ENCODE data around the gene PCDHGA1.
A peak's percentile ranks its signal among the peaks of the same experiment; 100 is the strongest.
"Not testable (repeated sequence)": the region's sequence is repeated elsewhere in the genome, so short reads cannot be mapped to it uniquely, and the experiment has no call there.

PCDHGA1 gene

DNA sequence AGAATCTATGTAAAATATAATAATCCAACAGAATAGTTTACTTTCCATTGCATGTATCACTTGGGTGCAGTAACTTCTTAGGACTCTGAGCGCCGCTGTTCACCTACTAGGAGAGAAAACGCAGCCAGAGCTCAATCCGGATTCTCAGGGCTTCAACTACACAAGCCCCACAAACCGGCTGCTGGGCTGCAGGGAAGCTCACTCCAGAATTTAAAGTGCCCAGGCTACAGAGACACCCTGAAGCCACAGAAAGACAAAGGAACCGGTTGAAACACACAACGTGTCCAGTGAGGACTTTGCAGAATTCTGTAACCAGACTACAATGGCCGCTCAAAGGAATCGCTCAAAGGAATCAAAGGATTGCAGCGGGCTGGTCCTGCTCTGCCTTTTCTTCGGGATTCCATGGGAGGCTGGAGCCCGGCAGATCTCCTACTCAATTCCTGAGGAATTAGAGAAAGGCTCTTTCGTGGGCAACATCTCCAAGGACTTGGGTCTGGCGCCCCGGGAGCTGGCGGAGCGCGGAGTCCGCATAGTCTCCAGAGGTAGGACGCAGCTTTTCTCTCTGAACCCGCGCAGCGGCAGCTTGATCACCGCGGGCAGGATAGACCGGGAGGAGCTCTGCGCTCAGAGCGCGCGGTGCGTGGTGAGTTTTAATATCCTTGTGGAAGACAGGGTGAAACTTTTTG, 82.7 kb downstream of the PCDHGA1 start, which contains the start of gene PCDHGA10:
Gene PCDHGA10 (plus strand): TSS at position 134 of the 686 bp plus-strand sequence. CDS start 189 bp downstream, at position 323.
- DNase-seq, result peak; percentile 19

DNA sequence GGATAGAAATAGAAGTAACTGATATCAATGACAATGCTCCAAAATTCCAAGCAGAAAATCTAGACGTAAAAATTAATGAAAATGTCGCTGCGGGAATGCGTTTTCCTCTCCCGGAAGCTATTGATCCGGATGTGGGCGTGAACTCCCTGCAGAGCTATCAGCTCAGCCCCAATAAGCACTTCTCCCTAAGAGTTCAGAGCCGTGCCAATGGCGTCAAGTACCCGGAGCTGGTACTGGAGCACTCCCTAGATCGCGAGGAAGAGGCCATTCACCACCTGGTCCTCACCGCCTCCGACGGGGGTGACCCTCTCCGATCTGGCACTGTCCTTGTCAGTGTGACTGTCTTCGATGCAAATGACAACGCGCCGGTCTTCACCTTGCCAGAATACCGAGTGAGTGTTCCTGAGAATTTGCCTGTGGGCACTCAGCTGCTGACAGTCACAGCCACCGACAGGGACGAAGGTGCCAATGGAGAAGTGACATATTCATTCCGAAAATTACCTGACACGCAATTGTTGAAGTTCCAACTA, 83.3 kb downstream of the PCDHGA1 start:
- DNase-seq, result no peak

DNA sequence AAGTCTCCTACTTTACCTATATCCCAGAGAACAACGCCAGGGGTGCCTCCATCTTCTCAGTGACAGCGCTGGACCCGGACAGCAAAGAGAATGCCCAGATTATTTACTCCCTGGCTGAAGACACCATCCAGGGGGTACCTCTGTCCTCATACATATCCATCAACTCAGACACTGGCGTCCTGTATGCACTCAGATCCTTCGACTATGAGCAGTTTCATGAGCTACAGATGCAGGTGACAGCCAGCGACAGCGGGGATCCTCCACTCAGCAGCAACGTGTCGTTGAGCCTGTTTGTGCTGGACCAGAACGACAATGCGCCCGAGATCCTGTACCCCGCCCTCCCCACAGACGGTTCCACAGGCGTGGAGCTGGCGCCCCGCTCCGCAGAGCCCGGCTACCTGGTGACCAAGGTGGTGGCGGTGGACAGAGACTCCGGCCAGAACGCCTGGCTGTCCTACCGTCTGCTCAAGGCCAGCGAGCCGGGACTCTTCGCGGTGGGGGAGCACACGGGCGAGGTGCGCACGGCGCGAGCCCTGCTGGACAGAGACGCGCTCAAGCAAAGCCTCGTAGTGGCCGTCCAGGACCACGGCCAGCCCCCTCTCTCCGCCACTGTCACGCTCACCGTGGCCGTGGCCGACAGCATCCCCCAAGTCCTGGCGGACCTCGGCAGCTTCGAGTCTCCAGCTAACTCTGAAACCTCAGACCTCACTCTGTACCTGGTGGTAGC, 84.4 kb downstream of the PCDHGA1 start:
- not testable (repeated sequence) for DNase-seq

DNA sequence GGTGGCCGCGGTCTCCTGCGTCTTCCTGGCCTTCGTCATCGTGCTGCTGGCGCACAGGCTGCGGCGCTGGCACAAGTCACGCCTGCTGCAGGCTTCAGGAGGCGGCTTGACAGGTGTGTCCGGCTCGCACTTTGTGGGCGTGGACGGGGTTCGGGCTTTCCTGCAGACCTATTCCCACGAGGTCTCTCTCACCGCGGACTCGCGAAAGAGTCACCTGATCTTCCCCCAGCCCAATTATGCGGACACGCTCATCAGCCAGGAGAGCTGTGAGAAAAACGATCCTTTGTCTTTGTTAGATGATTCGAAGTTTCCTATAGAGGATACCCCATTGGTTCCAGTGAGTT, 84.9 kb downstream of the PCDHGA1 start:
- DNase-seq, result not testable (repeated sequence)

- not testable (repeated sequence) for DNase-seq
These were observed 87.3 kb downstream of the PCDHGA1 start, which contains the start of gene PCDHGB7 for GRCh38 chr5:141417494-141418172. PCDHGB7 (plus strand) TSS chr5:141417677; CDS start chr5:141417860, 183 bp downstream.

GRCh38 chr5:141419074-141419880, 89.0 kb downstream of the PCDHGA1 start:
- no peak for DNase-seq

DNA sequence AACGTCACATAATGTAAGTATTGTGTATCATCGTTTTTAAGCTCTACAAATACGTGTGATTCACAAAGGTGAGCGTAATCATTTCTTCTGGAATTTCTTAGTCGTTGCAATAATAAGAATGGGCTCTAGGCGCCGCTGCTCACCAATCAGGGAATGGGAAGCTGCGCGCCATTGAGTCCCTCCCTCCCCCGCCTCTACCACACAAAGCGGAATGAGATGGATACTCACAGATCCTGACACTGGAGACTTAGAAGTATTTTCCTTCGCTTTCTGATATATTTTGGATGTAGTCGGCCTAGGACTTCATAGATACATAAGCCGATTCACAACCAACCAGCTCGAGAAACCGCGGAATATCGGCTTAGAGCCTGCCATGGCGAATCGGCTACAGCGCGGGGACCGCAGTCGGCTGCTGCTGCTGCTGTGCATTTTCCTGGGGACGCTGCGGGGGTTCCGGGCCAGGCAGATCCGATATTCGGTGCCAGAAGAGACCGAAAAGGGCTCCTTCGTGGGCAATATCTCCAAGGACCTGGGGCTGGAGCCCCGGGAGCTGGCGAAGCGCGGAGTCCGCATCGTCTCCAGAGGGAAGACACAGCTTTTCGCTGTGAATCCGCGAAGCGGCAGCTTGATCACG, 90.7 kb downstream of the PCDHGA1 start, which contains the start of gene PCDHGA11:
Gene PCDHGA11 (plus strand): TSS at position 197 of the 634 bp plus-strand sequence. CDS start 177 bp downstream, at position 374.
- no peak for DNase-seq

DNA sequence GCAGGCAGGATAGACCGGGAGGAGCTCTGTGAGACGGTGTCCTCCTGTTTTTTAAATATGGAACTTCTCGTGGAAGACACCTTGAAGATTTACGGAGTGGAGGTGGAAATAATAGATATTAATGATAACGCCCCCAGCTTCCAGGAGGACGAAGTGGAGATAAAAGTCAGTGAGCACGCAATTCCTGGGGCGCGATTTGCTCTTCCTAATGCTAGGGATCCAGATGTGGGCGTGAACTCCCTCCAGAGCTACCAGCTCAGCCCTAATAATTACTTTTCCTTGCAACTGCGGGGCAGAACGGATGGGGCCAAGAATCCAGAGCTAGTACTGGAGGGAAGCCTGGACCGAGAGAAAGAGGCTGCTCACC, 91.2 kb downstream of the PCDHGA1 start:
- no peak for DNase-seq

GRCh38 chr5:141422742-141423291, 92.5 kb downstream of the PCDHGA1 start:
- no peak for DNase-seq

DNA sequence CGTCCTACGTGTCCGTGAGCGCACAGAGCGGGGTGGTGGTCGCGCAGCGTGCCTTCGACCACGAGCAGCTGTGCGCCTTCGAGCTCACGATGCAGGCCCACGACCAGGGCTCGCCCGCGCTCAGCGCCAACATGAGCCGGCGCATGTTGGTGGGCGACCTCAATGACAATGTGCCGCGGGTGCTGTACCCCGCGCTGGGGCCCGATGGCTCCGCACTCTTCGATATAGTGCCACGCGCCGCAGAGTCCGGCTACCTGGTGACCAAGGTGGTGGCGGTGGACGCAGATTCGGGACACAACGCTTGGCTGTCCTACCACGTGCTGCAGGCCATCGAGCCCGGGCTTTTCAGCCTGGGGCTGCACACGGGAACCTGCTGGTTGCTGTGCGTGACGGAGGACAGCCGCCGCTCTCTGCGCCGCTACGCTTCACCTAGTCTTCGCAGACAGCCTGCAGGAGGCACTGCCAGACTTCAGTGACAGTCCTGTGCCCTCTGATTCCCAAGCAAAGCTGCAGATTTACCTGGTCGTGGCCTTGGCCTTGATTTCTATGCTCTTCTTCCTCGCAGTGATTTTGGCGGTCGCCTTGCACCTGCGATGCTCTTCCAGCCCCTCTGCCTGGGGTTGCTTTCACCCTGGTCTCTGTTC, 97.6 kb downstream of the PCDHGA1 start:
- no peak for DNase-seq

- DNase-seq, result no peak
These were observed 100.2 kb downstream of the PCDHGA1 start, which contains the start of gene PCDHGA12 for GRCh38 chr5:141430332-141431113. PCDHGA12 (plus strand) TSS chr5:141430507; CDS start chr5:141430760, 253 bp downstream.

DNA sequence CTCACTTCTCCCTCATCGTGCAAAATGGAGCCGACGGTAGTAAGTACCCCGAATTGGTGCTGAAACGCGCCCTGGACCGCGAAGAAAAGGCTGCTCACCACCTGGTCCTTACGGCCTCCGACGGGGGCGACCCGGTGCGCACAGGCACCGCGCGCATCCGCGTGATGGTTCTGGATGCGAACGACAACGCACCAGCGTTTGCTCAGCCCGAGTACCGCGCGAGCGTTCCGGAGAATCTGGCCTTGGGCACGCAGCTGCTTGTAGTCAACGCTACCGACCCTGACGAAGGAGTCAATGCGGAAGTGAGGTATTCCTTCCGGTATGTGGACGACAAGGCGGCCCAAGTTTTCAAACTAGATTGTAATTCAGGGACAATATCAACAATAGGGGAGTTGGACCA, 101.0 kb downstream of the PCDHGA1 start:
- no peak for DNase-seq

GRCh38 chr5:141432308-141432707, 102.0 kb downstream of the PCDHGA1 start:
- not testable (repeated sequence) for DNase-seq

GRCh38 chr5:141432726-141433125, 102.4 kb downstream of the PCDHGA1 start:
- DNase-seq, result not testable (repeated sequence)

- DNase-seq, result no peak
These were observed 103.7 kb downstream of the PCDHGA1 start for GRCh38 chr5:141434006-141434405.

- no peak for DNase-seq
These were observed 106.9 kb downstream of the PCDHGA1 start for GRCh38 chr5:141437221-141437620.

GRCh38 chr5:141439411-141440141, 109.3 kb downstream of the PCDHGA1 start:
- no peak for DNase-seq

- DNase-seq, result no peak
These were observed 110.0 kb downstream of the PCDHGA1 start for GRCh38 chr5:141440341-141440740.

- no peak for DNase-seq
These were observed 111.4 kb downstream of the PCDHGA1 start for GRCh38 chr5:141441571-141442170.
